IPS-NIHi7 (cell line): ENCODE results near the gene CEP350.

Experiments used
- DNase-seq: peaks from one replicate; pipeline ENCODE4 v3.0.0; 2012; ENCODE audit warnings: mixed read lengths; ENCODE audit errors: extremely low spot score

The CEP350 gene

GRCh38 chr1:180155182-180155682, 200.6 kb downstream of the CEP350 start:
- peak; percentile 32 for DNase-seq

- no peak for DNase-seq
Measured at GRCh38 chr1:180156201-180156600, 201.6 kb downstream of the CEP350 start.

DNA sequence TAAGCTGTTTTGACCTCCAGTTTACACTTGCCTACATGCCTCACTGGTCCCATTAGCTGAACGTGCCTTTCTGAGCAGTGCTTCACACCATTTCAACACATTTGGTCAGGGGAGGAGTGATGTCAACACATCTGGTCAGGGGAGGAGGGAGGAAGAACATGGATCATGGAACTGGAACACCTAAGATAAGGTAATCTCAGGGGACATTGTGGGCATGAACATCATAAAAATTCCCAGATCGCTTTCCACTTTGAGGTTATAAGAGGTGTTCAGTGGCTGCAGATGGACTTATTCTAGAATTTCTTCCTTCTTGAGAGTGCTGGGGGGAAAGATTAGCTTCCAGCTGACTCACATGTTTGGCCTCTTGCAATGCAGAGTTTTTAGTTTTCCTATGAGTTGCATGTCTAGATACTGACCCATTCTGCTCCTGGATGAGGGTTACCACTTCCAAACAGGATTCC, 202.1 kb downstream of the CEP350 start:
- DNase-seq, result no peak

DNA sequence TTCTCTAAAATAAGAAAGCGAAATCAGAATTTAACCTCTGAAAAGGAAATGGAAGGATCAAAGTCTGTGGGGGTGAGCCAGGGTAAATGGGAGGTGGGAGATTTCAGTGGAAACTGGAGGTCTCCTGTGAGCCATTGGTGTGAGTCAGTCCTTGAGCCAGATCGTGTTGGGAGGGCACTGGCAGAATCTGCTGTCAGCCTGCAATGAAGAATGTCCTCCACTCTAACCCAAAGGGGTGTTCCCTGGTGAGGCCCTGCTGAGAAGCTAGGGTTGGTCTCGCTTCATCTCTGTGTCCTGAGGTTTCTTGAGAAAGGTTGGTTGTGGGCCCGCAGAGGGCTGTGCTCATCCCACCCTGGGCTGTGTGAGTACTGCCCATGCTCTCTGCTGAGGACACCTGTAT, 202.5 kb downstream of the CEP350 start:
- no peak for DNase-seq

DNA sequence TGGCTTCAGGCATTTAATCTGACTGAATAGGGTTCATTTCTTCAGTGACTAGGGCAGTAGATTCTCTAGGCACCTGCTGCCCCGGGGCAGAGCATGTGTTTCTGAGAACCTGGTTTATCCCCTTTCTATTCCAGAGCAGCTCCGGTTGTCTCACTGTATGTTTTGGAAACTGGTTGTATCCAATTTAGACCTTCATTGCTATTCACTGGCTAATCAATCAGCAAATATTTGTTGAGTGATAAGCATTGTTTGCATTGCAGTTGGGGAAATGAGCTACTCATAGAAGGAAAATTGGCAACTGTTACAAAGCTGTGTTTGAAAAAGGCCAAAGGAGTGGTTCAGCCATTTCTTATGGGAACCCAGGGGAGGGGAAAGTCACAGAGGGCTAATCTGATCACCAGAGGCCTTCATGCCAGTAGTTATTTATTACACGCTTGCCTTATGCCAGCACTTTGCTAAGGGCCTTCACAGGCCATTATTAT, 203.0 kb downstream of the CEP350 start:
- no peak for DNase-seq

DNA sequence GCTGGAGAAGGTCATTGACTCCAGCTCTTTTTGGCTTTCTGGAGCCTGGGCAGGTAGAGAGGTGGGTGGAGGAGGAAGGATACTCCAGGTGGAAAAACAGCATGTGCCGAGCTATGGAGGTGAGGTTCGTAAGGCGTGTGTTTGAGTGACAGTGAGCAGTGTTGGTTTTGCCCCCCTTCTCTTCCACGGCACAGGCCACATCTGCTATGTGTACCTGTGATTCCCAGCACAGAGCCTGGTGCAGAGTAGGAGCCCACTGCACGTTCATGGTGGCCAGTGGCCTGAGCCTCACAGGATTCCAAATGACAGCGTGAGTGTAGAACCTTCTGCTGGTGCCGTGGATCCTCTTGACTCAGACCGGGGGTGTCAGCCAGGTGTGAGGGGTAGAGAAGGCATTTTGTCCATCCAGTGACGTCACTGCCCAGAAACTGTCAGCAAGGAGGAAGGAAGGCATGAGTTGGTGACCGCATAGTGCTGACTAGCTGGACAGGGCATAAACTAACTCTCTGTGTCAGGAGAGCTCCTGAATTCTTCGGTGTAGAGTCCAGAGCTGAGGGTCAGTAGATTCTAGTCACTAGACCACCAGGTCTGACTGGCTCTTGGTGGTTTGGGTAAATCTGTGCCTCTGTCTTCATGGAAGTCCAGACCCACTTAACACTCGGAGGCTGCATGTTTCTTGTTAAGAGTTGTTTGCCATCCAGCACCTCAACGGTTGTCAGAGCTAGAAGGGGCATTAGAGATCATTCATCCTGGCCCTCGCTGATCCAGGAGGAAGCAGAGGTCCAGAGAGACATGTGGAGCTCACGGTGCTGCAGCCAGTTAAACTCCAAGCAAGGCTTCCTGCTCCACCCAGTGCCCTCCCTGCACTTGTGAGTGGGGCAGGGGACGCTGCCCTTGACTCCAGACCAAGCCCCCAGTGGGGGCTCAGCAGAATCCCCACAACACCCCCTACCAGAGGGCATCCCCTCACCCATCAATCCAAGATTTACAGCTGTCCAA, 203.8 kb downstream of the CEP350 start:
- no peak for DNase-seq

DNA sequence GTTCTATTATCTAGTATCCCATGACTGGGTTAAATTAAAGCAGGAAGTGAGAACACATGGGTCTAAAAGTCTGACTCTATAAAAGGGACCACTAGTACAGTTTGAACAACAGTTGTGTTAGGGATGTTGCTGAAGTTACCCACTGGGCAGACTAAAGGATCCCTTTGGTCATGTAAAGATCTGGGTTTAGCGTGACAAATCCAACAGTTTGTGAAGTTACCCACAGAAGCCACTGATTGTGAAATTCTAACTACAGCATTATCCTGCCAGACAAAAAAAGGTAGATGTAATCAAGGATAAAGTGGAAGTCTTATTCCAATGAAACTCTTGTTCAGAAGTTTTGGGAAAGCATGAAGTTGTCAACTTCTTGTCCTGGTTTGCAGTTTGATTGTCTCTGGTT, 205.7 kb downstream of the CEP350 start:
- DNase-seq, result no peak

DNA sequence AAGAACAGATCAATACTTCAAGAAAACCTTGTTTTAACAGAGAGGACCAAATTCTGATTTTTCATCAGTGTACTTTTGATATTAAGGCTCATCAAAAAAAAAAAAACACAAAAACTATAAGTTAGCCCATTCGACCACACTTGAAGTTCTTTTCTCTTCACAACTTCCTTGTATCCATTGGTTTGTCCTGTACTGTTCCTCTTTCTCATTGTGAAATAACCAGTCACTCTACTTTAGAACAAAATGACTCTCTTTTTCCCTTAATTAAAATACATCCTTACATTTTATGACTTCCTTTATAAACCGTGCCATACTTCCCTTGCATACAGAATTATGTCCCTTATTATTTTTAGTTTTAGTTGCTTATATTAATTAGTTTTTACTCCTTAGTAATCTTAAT, 208.4 kb downstream of the CEP350 start:
- no peak for DNase-seq
